GM12878 (cell line): ENCODE results near the gene SUN5. TPM values are rescaled to one million over a fixed set of nuclear protein-coding genes. Genes with fewer than 3 reads are reported as not detected.
A peak's percentile ranks its signal among the peaks of the same experiment; 100 is the strongest.

Source experiments
- CREM ChIP-seq: IDR thresholded peaks from 2 replicates; pipeline ENCODE4 v1.6.1; 2014; ENCODE audit warnings: antibody characterized with exemption, low read depth
- FOS ChIP-seq: IDR thresholded peaks from 3 replicates; pipeline ENCODE4 v1.6.1; 2011; ENCODE audit warnings: borderline replicate concordance; ENCODE audit not compliant: insufficient read length; ENCODE audit errors: extremely low read depth
- GABPA ChIP-seq: IDR thresholded peaks from 2 replicates; pipeline ENCODE4 v1.6.1; 2014; ENCODE audit warnings: antibody characterized with exemption, low read depth, mild to moderate bottlenecking, inconsistent platforms
- HDAC2 ChIP-seq: fragments of 200-600 bp; sonication (generic); IDR thresholded peaks from 2 replicates; pipeline ENCODE4 v1.6.1; 2017
- IKZF2 ChIP-seq, 2 experiments: fragments of 450-650 bp; IDR thresholded peaks; 2 replicates each; pipeline ENCODE4 v1.6.1; 2017; ENCODE audit warnings: mild to moderate bottlenecking in 2 of 2, moderate library complexity in 2 of 2
- IRF4 ChIP-seq: IDR thresholded peaks from 2 replicates; pipeline ENCODE4 v1.6.1; 2011; ENCODE audit warnings: low read depth, low read length
- MYC ChIP-seq: IDR thresholded peaks from 2 replicates; pipeline ENCODE4 v1.6.1; 2011; ENCODE audit warnings: mild to moderate bottlenecking, low read length, moderate library complexity, inconsistent platforms; ENCODE audit not compliant: insufficient read depth, insufficient replicate concordance, insufficient read length, severe bottlenecking
- NFIC ChIP-seq: IDR thresholded peaks from 2 replicates; pipeline ENCODE4 v1.6.1; 2012; ENCODE audit warnings: low read depth, mild to moderate bottlenecking, inconsistent platforms, low read length, moderate library complexity
- NRF1 ChIP-seq: conservative IDR thresholded peaks from 2 replicates; pipeline ENCODE4 v1.6.1; 2011; ENCODE audit warnings: mild to moderate bottlenecking, low read depth, low read length, improper control_type of control experiment
- RB1 ChIP-seq: fragments of 450-650 bp; formaldehyde crosslinking; IDR thresholded peaks from 2 replicates; pipeline ENCODE4 v1.6.1; 2017; ENCODE audit warnings: mild to moderate bottlenecking, borderline replicate concordance
- SIN3A ChIP-seq: IDR thresholded peaks from 2 replicates; pipeline ENCODE4 v1.6.1; 2012; ENCODE audit warnings: low read depth, low read length, improper control_type of control experiment
- SREBF1 ChIP-seq: IDR thresholded peaks from 2 replicates; pipeline ENCODE4 v1.6.1; 2012; ENCODE audit warnings: mild to moderate bottlenecking, low read length
- TBL1XR1 ChIP-seq: IDR thresholded peaks from 2 replicates; pipeline ENCODE4 v1.6.1; 2012; ENCODE audit warnings: low read depth, low read length, improper control_type of control experiment
- WRNIP1 ChIP-seq: IDR thresholded peaks from 2 replicates; pipeline ENCODE4 v1.6.1; 2011; ENCODE audit warnings: low read depth, low read length, improper control_type of control experiment, borderline replicate concordance
- YY1 ChIP-seq: IDR thresholded peaks from 2 replicates; pipeline ENCODE4 v1.6.1; 2011; ENCODE audit warnings: low read depth, mild to moderate bottlenecking, low read length
- ZNF274 ChIP-seq: IDR thresholded peaks from one replicate; pipeline ENCODE4 v1.8.0; 2011; ENCODE audit not compliant: insufficient read length, insufficient read depth
- ZSCAN29 ChIP-seq: fragments of 450-650 bp; IDR thresholded peaks from 2 replicates; pipeline ENCODE4 v1.6.1; 2017; ENCODE audit warnings: mild to moderate bottlenecking, moderate library complexity
- polyA plus RNA-seq, 11 experiments: library from polyadenylated mRNA; depleted of rRNA in 4 of 11; unstranded in 6 of 11; stranded (reverse) in 5 of 11; fragments of >200 nt; fragmentation: Nextera tagmentation in 4 of 11; fragmentation: Illumina TruSeq in 1 of 11; extraction: Ambion mirVana in 4 of 11; extraction: Trizol in 1 of 11; gene quantifications; 1 replicate in 1 of 11; 2 replicates in 10 of 11; pipeline versions ENCODE4 v1.2.1 to v1.2.3, GENCODE V29; 2011 to 2016; ENCODE audit warnings: inconsistent platforms in 2 of 11, missing spikeins in 2 of 11, low read depth in 1 of 11
- total RNA-seq, 4 experiments: library from RNA; depleted of rRNA in 3 of 4; stranded (reverse); fragments of >200 nt in 3 of 4; fragmentation: Illumina TruSeq in 1 of 4; extraction: Trizol in 1 of 4; gene quantifications; 2 replicates each; pipeline versions ENCODE4 v1.2.1 to v1.2.3, GENCODE V29; 2013 to 2021
- TF ChIP-seq, protein P1 (sequence below): IDR thresholded peaks from 2 replicates; pipeline ENCODE4 v1.6.1; 2011; ENCODE audit warnings: low read depth, mild to moderate bottlenecking, low read length, moderate library complexity, borderline replicate concordance; ENCODE audit errors: extremely low read depth
- TF ChIP-seq, protein P2 (sequence below): IDR thresholded peaks from 2 replicates; pipeline ENCODE4 v1.6.1; 2011; ENCODE audit warnings: borderline replicate concordance, low read depth, mild to moderate bottlenecking, moderate library complexity, low read length; ENCODE audit not compliant: insufficient read depth, poor library complexity, severe bottlenecking
- TF ChIP-seq, protein P3 (sequence below): IDR thresholded peaks from 2 replicates; pipeline ENCODE4 v1.6.1; 2012; ENCODE audit warnings: low read depth, low read length, improper control_type of control experiment
- TF ChIP-seq, protein P4 (sequence below): fragments of 450-650 bp; IDR thresholded peaks from 2 replicates; pipeline ENCODE4 v1.6.1; 2018; ENCODE audit warnings: mild to moderate bottlenecking, low read depth, moderate library complexity; ENCODE audit not compliant: partially characterized antibody
- TF ChIP-seq, protein P5 (sequence below): IDR thresholded peaks from 2 replicates; pipeline ENCODE4 v1.6.1; 2011; ENCODE audit warnings: low read depth, low read length, improper control_type of control experiment, borderline replicate concordance
- TF ChIP-seq, protein P6 (sequence below): fragments of 450-650 bp; IDR thresholded peaks from 2 replicates; pipeline ENCODE4 v1.6.1; 2017; ENCODE audit warnings: low read depth, mild to moderate bottlenecking, moderate library complexity

SUN5 gene
- total and polyA plus RNA-seq, 10 of the 15 experiments (the other 5 are each of a cell fraction or from before 2014, with no cell fraction given): not detected

DNA sequence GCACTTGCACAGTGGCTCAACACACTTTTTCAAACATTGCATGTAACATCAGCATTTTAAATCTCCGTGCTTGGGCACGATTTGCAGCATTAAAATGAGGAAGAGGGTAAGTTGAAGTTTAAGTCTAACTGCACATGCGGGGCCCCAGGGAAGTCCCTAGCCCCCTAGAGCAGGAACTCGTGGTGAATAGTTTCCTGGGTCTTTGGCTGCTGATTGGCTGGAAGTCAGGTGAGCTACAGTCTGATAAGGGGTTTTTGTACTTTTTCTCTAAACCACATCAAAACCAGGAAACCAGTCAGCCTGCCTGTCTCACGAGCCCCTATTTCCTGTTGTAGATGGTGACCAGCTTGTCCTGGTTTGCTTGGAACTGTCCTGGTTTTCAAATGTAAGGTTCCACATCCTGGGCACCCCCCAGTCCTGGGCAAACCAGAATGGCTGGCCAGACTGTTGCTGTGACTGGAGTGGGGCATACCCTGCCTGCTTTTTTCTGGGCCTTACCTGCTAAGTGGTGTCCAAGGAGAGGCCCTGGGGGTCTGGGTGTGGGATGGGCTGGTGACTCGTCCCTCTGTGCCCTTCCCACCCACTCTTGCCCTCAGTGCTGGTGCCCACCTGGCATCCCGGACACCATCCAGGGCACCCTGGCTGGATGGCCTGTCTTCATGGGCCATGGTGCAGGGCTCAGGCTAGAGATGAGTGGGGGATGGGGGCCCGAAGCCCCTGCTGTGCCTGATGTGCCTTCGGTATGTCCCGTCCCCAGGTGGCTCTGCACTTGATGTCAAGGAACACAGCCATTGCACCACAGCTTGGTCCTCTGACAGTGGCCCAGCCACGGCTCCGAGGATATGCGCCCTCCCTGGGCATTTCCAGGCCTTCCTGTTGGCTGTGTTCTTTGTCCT, 31.8 kb downstream of the SUN5 start (continued):
- no peak for TF ChIP-seq SREBF1
- TF ChIP-seq MYC: no peak
- TF ChIP-seq NFIC: peak; percentile 79
- no peak for TF ChIP-seq SIN3A
- TF ChIP-seq, protein P1, sequence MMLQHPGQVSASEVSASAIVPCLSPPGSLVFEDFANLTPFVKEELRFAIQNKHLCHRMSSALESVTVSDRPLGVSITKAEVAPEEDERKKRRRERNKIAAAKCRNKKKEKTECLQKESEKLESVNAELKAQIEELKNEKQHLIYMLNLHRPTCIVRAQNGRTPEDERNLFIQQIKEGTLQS: no peak
- peak; percentile 81 for TF ChIP-seq GABPA
- TF ChIP-seq, protein P2, sequence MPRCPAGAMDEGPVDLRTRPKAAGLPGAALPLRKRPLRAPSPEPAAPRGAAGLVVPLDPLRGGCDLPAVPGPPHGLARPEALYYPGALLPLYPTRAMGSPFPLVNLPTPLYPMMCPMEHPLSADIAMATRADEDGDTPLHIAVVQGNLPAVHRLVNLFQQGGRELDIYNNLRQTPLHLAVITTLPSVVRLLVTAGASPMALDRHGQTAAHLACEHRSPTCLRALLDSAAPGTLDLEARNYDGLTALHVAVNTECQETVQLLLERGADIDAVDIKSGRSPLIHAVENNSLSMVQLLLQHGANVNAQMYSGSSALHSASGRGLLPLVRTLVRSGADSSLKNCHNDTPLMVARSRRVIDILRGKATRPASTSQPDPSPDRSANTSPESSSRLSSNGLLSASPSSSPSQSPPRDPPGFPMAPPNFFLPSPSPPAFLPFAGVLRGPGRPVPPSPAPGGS: no peak
- no peak for TF ChIP-seq RB1
- TF ChIP-seq HDAC2: no peak
- TF ChIP-seq IKZF2 (IDR thresholded peaks at IDR 0.05): peak; percentile 23 to 47; a peak in 3 of 4 replicates
- no peak for TF ChIP-seq NRF1
- TF ChIP-seq, protein P3, sequence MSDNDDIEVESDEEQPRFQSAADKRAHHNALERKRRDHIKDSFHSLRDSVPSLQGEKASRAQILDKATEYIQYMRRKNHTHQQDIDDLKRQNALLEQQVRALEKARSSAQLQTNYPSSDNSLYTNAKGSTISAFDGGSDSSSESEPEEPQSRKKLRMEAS: no peak
- TF ChIP-seq ZNF274: no peak
- peak; percentile 69; the same call in 1 of the 2 replicates for TF ChIP-seq CREM
- TF ChIP-seq, protein P4, sequence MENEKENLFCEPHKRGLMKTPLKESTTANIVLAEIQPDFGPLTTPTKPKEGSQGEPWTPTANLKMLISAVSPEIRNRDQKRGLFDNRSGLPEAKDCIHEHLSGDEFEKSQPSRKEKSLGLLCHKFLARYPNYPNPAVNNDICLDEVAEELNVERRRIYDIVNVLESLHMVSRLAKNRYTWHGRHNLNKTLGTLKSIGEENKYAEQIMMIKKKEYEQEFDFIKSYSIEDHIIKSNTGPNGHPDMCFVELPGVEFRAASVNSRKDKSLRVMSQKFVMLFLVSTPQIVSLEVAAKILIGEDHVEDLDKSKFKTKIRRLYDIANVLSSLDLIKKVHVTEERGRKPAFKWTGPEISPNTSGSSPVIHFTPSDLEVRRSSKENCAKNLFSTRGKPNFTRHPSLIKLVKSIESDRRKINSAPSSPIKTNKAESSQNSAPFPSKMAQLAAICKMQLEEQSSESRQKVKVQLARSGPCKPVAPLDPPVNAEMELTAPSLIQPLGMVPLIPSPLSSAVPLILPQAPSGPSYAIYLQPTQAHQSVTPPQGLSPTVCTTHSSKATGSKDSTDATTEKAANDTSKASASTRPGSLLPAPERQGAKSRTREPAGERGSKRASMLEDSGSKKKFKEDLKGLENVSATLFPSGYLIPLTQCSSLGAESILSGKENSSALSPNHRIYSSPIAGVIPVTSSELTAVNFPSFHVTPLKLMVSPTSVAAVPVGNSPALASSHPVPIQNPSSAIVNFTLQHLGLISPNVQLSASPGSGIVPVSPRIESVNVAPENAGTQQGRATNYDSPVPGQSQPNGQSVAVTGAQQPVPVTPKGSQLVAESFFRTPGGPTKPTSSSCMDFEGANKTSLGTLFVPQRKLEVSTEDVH: no peak
- 0 out of 2 replicates have a peak, but pooled peaks have one; percentile 43 for TF ChIP-seq TBL1XR1
- TF ChIP-seq ZSCAN29: no peak
- peak; percentile 42; the same call in 1 of the 2 replicates for TF ChIP-seq YY1
- TF ChIP-seq, protein P5, sequence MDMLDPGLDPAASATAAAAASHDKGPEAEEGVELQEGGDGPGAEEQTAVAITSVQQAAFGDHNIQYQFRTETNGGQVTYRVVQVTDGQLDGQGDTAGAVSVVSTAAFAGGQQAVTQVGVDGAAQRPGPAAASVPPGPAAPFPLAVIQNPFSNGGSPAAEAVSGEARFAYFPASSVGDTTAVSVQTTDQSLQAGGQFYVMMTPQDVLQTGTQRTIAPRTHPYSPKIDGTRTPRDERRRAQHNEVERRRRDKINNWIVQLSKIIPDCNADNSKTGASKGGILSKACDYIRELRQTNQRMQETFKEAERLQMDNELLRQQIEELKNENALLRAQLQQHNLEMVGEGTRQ: peak; percentile 58
- no peak for TF ChIP-seq IRF4
- no peak for TF ChIP-seq FOS
- no peak for TF ChIP-seq WRNIP1
- TF ChIP-seq, protein P6, sequence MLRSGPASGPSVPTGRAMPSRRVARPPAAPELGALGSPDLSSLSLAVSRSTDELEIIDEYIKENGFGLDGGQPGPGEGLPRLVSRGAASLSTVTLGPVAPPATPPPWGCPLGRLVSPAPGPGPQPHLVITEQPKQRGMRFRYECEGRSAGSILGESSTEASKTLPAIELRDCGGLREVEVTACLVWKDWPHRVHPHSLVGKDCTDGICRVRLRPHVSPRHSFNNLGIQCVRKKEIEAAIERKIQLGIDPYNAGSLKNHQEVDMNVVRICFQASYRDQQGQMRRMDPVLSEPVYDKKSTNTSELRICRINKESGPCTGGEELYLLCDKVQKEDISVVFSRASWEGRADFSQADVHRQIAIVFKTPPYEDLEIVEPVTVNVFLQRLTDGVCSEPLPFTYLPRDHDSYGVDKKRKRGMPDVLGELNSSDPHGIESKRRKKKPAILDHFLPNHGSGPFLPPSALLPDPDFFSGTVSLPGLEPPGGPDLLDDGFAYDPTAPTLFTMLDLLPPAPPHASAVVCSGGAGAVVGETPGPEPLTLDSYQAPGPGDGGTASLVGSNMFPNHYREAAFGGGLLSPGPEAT: peak; percentile 80
